ENCODE data around the gene KIF4A. TPM values are rescaled to one million over a fixed set of nuclear protein-coding genes. Genes with fewer than 3 reads are reported as not detected.
A peak's percentile ranks its signal among the peaks of the same experiment; 100 is the strongest.

The KIF4A gene
- total RNA-seq, 1 donor from 2014 or later, result 2.7 TPM

GRCh38 chrX:70402721-70403120 is 112.8 kb downstream of the KIF4A start:
- no peak for DNase-seq

DNA sequence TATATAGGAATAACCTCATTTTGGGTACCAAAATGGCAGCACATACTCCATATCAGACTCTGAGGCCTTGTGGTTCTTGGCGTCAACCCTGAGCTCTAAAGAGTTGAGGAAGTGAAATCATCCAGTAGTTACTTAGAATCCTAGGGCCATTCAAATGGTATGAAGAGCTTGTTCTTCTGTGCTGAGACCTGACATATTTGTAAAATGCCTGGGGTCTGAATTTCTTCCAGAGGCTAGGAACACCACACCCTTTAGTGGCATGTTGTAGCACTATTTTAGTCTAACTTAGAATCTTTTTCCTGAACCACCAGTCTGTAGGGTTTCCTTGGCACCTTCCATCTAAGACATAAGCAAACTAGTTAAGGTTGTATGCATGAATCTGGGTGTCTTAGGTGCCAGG is 115.1 kb downstream of the KIF4A start:
- no peak for DNase-seq

DNA sequence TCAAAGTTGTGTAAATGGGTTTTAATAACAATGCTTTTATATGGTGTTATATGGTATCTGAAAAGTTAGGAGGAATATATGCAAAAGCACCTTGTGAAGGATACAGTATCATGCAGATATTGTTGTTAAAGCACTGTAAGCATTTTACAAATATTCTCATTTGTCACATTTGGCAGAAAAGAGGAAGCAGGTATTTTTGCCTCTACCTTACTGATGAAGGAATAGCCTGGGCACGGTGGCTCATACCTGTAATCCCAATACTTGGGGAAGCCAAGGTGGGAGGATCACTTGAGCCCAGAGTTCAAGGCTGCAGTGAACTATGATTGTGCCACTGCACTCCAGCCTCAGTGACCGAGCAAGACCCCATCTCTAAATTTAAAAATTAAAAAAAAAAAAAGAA is 121.0 kb downstream of the KIF4A start:
- no peak for DNase-seq

GRCh38 chrX:70411475-70411874 is 121.6 kb downstream of the KIF4A start:
- DNase-seq, result no peak

GRCh38 chrX:70421618-70422017 is 131.7 kb downstream of the KIF4A start:
- DNase-seq, result no peak

GRCh38 chrX:70422851-70423341 is 133.0 kb downstream of the KIF4A start, which contains the start of gene GDPD2:
GDPD2 (plus strand) TSS chrX:70423314; CDS start chrX:70424985, 1,671 bp downstream.
- no peak for DNase-seq

DNA sequence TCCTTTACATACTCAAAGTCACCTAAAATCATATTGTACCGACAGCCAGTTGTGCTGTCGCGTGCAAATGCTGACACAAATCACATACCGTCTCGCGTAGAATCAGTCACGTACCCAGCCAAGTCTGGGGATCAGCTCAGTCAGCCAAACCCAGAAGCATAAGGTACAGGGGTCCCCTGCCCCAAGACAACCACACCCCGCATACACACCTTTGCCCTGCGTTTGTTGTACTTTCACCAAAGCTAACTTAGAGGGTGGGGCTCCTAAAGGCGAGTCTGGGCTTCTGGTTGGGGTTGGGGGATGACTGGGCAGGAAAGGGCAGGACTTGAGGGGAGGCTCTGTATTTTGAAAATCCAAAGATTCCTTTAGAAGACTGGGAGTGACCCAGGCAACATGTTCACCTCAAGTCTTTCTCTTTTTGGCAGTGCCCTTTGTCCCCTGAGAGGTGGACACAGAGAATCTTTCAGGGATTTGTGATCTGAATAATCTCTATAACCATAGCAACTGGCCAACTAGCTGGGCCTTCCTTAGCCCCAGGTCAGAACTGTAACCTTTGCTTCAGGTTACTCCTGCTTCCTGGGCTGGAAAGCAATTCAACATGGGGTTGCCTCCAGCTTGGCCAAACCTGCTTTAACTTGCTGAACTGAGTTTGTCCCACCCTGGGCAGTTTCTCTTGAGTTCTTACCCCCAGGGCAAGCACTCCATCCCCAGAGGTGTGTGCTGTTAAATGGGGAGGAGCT is 134.2 kb downstream of the KIF4A start:
- DNase-seq, result no peak

- no peak for DNase-seq
These were observed 134.9 kb downstream of the KIF4A start for GRCh38 chrX:70424801-70425200.

DNA sequence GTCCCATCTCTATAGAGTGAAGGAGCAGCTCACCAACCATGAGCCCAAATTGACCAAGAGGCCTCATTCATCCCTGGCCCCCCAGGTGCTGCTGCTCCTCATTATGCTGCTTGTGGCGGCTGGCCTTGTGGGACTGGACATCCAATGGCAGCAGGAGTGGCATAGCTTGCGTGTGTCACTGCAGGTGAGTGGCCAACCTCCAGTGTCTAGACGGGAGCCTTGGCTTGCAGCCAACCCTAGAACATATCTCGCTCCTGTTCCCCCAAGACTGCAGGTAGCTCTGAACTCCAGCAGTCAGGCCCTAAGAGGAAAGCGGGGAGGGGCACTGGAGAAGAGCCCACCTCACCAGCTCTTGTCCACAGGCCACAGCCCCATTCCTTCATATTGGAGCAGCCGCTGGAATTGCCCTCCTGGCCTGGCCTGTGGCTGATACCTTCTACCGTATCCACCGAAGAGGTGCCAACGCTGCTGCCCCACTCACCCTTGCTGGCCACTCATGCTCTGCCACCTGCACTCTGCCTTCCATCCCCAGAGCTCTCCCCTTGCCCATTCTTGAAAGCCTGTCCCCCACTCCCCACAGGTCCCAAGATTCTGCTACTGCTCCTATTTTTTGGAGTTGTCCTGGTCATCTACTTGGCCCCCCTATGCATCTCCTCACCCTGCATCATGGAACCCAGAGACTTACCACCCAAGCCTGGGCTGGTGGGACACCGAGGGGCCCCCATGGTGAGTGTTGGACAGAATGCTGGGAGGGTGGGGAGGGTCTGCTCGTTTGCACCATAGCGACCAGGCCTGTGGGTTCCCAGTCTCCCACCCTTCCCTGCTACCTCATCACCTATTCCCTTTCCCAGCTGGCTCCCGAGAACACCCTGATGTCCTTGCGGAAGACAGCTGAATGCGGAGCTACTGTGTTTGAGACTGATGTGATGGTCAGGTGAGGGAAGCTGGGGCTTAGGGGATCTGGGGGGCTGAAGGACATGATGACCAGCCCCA is 136.7 kb downstream of the KIF4A start:
- no peak for DNase-seq

- DNase-seq, result no peak
These were observed 137.5 kb downstream of the KIF4A start for GRCh38 chrX:70427365-70427764.

GRCh38 chrX:70429759-70430158 is 139.9 kb downstream of the KIF4A start:
- no peak for DNase-seq

DNA sequence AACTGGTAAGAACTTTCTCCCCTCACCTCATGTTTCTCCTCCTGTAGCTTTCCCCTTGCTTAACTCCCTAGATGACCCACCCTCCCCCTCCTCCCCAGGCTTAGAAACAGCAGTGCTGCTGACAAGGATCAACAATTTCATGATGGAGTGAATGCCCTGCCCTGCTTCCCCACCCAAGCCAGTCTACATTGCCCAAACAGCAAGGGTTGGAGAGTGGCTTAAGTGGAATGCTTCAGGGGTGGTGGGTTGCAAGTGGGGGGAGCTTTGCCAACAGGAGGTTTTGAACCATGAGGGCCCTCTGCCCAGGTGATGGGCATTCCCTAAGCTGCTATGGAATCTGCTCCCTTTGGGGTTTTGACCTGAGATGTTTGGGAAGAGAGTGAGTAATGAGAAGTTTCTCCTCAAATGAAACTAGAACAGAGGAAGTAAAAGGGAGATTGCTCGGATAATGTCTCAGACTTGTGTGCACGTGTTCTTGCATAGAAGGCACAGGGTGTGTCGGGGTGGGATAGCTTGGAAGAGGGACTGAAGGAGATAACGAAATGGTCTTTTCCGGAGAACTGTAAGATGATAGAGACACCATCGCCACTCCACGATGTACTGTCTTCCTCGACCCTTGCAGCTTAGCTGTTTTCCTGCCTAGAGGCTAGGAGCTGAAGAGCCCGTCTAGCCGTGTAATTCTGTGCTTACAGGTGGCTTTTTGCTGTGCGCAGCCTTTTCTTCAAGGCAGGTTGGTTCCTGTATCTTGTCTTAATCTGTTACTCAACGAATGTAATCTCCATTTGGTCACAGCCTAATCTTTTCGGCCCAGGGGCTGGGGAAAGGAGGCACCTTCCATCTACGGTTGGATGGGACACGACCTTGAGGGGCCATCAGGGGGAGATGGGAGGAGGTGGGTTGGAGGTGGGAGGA is 143.3 kb downstream of the KIF4A start:
- DNase-seq, result no peak

GRCh38 chrX:70433848-70434351 is 144.0 kb downstream of the KIF4A start:
- peak; percentile 36 for DNase-seq

- peak; percentile 82 for DNase-seq
These were observed 144.5 kb downstream of the KIF4A start for GRCh38 chrX:70434352-70434866.

- no peak for DNase-seq
These were observed 145.1 kb downstream of the KIF4A start for GRCh38 chrX:70434914-70435586.

DNA sequence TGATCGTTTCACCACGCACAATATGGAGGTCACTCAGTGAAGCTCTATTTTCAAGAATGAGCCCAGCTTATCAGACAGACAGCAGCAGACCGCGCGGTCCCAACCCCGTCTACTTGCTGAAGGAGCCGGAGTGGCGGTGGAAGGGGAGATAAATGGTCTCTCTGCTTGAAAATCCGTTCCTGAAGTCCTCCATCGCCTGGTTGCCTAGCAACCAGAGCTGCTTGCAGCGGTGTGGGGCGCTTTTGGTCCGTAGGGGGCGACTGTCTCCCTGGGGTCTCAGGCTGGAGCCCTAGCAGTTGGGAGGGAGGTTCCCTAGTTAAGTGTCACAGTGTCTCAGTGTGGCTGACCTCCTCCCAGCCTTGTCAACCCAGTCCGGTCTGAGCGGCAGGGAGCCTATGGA is 146.4 kb downstream of the KIF4A start:
- DNase-seq, result no peak

GRCh38 chrX:70437011-70437410 is 147.1 kb downstream of the KIF4A start:
- no peak for DNase-seq

DNA sequence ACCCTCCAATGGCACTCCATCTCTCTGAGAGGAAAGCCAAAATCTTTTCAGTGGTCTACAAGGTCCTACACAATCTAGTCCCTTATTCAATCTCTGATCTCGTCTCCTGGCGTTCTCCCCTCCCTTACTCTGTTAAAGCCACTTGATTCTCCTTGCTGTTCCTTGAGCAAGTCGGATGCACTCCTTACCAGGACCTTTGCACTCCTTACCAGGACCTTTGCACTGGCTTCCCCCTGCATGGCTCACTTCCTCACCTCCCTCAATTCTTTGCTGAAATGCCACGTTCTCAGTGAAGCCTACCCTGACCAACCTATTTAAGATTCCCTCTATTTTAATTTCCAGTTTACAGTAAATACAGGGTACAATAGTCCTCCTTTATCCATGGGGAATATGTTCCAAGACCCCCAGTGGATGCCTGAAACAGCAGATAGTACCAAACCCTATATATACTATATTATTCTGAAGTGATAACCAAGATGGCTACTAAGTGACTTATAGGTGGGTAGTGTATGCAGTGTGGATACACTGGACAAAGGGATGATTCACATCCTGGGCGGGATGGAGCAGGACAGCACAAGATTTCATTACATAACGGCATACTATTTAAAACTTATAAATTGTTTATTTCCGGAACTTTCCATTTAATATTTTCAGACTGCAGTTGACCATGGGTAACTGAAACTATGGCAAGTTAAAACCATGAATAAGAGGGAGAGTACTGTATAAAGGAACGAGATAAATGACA is 148.2 kb downstream of the KIF4A start:
- DNase-seq, result no peak

GRCh38 chrX:70439016-70439415 is 149.1 kb downstream of the KIF4A start:
- DNase-seq, result no peak

- DNase-seq, result no peak
These were observed 152.3 kb downstream of the KIF4A start for GRCh38 chrX:70442224-70442623.
